ENCODE measurements around the gene ITGA8. TPM values are rescaled to one million over a fixed set of nuclear protein-coding genes. Genes with fewer than 3 reads are reported as not detected.
"Not testable (repeated sequence)": the region's sequence is repeated elsewhere in the genome, so short reads cannot be mapped to it uniquely, and the experiment has no call there.

Gene ITGA8
- total RNA-seq (2014; rRNA removed; shearing (Covaris generic)), result 9.2 and 17.2 TPM in 2 replicates

DNA sequence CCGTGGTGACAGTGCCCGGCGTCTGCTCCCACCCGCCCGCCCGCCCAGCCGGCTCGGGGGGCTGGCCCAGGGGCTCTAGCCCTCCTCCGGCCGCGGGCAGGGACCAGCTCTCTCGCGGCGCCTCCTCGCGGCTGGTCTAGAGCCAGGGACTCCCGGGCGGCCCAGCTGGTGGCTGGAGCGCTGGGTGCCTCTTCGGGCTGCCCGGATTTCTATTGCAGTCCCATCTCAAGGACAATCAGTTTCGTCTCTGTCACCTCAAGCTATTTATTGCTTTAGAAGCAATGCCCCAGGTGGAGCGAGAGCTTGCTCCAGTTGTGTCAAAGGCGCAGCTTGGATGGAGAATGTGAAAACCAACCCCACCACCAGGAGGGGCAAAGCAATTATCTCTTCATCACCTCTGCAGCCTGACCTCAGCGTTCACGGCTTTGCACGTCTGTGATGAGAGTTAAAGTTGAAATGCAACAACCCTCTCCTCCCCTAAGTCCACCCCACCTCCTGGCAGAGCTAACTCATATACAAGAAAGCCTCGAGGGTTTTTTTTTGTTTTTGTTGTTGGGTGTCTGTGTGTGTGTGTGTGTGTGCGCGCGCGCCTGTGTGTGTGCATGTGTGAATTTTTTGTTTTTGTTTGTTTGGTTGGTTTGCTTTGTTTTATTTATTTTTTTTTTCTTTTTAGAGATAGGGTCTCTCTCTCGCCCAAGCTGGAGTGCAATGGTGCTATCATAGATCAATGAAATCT, at the start of gene ITGA8:
TSS of gene ITGA8 (minus strand) at position 24 of the 736 bp plus-strand sequence. CDS start 151 bp downstream, outside the sequence.
- DNase-seq (ENCODE audit: low spot score), result peak; percentile 42

DNA sequence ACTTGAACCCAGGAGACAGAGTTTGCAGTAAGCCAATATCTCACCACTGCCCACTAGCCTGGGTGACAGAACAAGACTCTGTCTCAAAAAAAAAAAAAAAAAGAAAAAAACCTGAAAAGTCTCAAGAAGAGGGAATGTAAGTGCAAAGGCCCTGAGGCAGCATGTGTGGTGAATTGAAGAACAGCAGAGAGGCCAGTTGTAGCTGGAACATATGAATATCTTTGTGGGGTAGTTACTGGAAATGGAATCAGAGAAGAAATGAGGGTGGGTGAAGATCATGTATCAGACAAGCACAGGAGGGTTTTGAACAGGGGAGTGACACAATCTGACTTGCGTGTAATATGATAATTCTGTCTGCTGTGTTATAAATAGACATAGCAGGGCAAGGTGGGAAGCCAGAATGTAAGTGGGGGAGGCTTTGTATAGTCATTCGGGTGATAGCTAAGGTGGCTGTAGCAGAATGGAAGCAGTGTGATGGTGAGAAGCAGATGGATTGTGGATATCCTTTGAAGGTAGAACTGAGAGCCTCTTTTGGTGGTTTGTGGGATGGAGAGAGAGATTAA, 45.3 kb upstream of the ITGA8 start:
- no peak for DNase-seq (ENCODE audit: low spot score)

DNA sequence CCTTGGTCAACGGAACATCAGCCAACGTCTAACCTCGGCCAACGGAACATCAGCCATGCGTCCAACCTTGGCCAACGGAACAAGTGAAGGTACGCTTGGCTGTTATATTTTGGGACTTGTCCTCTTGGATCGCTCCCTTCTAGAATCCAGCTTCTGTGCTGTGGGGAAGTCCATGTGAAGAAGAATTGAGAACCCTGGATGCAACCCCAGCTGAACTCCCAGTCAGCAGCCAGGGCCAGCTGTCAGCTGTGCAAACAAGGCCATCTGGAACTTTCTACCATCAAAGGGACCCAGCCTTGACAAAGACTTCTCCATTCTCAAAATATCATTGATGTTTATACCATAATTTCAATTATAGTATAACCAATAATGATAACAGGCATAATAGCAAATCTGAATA, 43.3 kb upstream of the ITGA8 start:
- no peak for DNase-seq (ENCODE audit: low spot score)

GRCh38 chr10:15762239-15762638, 42.5 kb upstream of the ITGA8 start:
- DNase-seq (ENCODE audit: low spot score), result not testable (repeated sequence)

- not testable (repeated sequence) for DNase-seq (ENCODE audit: low spot score)
These were observed 41.5 kb upstream of the ITGA8 start for GRCh38 chr10:15761224-15761623.

DNA sequence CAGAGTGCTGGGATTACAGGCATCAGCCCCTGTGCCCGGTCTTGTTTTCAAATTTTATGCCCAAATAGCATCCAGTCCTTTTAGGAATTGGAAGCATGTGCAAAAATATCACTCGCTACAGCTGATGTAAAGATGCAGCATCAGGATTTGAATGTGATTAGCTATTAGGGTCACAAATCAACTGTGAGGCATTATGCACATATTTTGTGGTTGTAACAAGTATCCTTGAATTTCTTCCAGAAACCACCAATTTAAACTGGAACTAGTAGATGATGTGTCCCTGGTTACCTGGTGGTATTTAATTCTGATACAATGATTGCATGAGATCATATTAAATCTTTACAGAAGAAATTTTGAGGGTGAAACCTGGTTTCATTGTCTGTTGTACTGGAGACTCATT, 41.0 kb upstream of the ITGA8 start:
- no peak for DNase-seq (ENCODE audit: low spot score)

DNA sequence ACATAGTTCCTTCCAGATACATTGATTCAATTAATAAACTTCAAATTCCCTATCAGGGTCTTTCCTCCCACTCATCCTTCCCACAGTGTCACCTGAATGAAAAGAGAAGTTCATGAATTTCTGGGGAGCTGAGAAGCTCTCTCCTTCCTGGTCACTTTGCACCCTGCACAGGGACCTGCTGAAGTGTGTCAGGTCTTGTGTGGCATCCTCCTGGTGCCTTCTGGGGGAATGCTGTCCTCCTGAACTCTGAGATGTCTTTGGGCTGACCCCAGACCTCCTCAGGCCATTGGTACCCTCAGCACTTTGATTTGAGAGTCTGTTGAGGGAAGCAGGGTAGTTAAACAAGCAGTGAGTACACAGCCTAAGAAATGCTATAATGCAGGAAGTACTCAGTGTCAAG, 39.5 kb upstream of the ITGA8 start:
- DNase-seq (ENCODE audit: low spot score), result no peak

DNA sequence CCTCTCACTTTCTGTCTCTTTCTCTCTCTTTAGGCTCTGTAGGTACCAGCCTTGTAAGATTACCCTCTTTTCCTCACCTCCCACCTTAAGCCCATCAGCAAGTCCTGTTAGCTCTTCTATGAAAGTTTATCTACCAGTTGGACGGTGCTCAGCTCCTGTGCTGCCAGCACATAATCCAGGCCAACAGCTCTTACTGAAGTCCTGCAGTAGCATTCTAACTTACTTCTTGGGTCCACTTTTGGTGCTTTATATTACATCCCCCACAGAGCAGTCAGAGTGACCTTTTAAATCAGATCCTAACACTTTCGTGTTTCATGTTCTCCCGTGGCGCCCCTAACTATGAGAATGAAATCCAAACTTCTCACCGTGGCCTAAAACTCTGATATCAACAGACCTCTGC, 38.9 kb upstream of the ITGA8 start:
- no peak for DNase-seq (ENCODE audit: low spot score)

DNA sequence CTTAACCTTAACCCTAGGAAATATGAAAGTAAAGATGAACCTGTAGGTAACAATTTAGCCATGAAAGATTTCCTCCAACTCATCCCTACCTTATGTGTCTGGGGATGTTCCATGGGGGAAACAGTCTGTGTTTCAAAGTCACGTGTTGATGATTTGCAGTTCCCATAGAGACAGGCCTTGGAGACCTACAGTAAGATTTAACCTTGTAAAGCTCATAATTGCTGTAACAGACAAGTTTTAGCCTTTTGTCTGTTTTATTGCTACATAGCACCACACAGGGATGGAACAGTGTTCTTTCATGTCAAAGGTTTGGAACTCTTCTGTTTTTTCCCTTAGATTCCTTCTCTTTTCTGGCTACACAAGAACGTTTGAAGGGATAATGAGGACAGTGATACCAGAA, 35.2 kb upstream of the ITGA8 start:
- DNase-seq (ENCODE audit: low spot score), result no peak

- DNase-seq (ENCODE audit: low spot score), result no peak
These were observed 31.3 kb upstream of the ITGA8 start for GRCh38 chr10:15751046-15751445.

DNA sequence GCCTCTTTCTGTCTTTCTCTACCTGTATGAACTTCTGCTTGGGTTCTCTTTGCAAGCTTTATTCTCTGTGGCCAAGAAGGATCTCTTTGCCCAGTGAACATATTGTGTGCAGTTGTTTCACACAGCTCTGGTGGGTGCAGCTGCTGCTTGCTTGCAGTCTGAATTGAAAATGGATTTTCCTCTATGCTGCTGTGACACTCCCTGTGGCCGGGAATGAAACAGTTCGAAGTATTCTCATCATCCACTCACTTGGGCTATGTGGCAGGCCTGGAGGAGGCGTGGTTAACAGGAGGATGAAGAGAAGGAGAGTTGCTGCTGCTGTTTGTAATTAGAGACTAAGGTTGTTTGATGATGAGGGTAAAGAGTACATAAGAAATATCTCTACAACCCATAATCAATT, 28.4 kb upstream of the ITGA8 start:
- DNase-seq (ENCODE audit: low spot score), result no peak

- no peak for DNase-seq (ENCODE audit: low spot score)
These were observed 27.9 kb upstream of the ITGA8 start for GRCh38 chr10:15747632-15748031.

DNA sequence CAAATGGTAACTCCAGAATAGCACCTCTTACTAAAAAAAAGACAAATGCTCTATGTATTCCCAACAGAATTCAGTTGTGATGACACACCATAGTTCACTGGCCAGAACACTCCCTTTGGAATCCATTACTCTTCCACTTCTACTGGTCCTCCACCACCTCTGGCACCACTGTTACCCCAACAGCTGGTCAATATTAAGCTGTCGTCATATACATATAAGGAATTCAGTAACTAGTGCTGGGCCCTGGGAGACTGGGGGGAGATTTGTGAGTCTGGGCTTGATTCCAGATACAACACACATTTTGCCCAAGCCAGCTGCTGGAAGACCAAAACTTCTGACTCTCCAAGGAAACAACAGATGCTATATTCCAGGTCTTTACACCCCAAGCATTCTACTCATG, 26.0 kb upstream of the ITGA8 start:
- no peak for DNase-seq (ENCODE audit: low spot score)

DNA sequence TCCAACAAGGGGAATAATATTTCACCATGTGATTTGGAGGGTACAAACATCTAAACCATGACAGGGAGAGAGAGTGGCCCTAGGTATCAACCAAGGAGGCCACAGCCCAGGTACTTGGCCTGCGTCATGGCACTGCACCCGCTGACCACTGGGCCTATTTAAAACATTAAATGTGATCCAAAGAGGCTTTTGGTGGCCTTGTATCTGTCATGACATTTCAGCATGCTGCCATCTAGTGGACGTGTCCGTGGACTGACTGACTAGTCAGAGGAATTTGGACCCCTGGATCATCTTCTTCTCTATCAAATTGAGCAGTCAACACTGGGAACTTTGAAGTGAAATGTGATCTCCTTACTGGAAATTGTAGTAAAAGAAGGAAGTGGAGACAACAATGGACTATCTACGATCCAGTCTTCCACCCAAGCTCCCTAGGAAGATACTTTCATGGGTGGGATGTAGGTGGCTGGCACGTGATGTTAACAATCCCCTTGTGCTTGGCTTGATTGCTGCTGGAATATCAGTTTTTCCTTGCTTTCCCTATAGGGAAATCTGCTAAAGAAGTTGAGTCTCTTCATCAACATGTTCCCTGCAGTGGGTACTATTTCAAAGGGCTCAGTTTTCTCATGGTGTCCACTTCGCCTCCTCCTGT, 24.6 kb upstream of the ITGA8 start:
- DNase-seq (ENCODE audit: low spot score), result peak; percentile 56

DNA sequence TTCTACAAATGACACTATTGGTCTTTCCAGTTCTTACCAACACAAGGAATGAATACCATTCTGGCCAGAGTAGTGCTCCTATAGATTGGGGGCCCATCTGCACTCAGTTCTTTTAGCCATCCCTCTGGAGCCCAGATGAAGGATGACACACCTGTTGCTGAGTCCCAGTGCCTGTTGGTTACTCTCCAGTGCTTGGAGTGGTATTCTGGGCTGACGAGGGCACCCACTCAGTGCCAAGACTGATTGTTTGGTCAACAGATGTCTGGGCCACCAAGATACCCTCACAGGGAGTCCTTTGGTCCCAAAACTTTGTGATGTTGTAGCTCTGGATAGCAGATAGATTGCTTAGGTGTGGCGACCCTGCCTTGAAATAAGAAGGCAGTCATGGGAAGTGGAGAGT, 23.7 kb upstream of the ITGA8 start:
- no peak for DNase-seq (ENCODE audit: low spot score)

DNA sequence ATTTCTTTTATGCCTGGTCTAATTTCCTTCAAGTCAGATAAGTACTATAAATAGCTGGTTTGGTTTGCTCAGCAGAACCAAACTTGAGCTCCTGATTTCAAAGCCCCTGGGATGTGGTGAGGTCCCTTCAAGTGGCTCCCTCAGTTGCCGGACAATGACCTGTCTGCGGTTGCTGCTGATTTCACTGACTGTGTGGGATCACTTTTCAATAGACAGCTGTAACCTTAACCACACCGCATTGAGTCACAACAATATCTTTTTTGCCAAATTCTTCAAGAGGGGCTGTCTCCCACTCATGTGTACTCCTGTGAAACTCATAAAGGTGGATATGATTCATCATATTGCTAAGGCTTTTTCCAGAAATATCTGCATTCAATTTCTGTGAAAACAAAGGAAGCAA, 23.1 kb upstream of the ITGA8 start:
- no peak for DNase-seq (ENCODE audit: low spot score)

GRCh38 chr10:15742102-15742501, 22.4 kb upstream of the ITGA8 start:
- DNase-seq (ENCODE audit: low spot score), result no peak

- no peak for DNase-seq (ENCODE audit: low spot score)
These were observed 21.9 kb upstream of the ITGA8 start for GRCh38 chr10:15741581-15741980.

DNA sequence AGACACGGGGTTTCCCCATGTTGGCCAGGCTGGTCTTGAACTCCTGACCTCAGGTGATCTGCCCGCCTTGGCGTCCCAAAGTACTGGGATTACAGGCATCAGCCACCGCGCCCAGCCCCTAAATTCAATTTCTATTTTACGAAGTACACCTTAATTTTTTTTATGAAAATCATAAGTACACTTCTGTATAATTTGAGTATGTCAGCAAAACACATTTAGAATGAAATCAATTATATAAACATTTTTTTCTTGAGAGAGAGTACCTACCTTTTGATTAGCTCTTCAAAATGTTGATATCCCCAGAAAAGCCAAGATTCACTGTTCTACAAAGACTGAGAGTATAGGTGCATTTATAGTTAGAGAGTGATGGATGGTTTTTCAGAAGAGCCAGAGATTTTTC, 20.5 kb upstream of the ITGA8 start:
- no peak for DNase-seq (ENCODE audit: low spot score)

- DNase-seq (ENCODE audit: low spot score), result no peak
These were observed 19.7 kb upstream of the ITGA8 start for GRCh38 chr10:15739254-15739970.

DNA sequence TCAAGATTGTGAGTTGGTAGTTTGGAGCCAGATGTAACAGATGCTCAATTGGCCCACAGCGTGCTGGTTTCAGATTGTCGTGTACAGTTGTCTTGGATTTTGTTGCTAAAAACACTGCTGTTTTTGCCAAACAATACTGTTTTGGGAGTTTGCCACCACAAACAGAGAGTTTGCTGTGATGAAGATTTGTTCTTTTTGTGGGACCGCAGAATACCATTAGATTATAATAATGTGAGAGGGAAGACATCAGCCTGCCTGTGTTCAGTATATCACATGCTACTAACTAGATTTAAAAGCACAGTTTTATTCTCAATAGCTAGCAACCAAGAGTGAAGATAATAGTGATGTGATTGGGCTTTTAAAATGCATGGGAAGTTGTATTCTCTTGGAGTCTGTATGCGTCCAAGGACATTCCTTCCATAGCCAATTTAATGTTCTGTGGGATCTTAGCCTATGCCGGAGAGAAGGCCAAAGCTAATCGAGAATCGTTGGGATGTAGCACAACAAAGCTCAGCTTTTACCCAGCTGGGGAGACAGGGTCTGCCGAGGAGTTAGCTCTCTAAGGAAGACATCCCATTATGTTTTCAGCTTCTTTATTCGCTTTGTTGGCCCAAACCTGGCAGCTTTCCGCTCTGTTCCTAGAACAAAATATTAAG, 18.7 kb upstream of the ITGA8 start:
- DNase-seq (ENCODE audit: low spot score), result no peak

- no peak for DNase-seq (ENCODE audit: low spot score)
These were observed 17.9 kb upstream of the ITGA8 start for GRCh38 chr10:15737656-15738055.

Data from H4 (cell line).